Muscle of leg (tissue), 11 donors: ENCODE results near the gene RTN4RL2. TPM values are rescaled to one million over a fixed set of nuclear protein-coding genes. Genes with fewer than 3 reads are reported as not detected.

Experiments used
- DNase-seq: peaks from one replicate; pipeline ENCODE4 v3.0.0; 2013
- H3K27ac ChIP-seq: one replicate; pipeline ENCODE4 v1.5.1; 2013; ENCODE audit warnings: mild to moderate bottlenecking, low read length, control low read depth
- H3K27me3 ChIP-seq: one replicate; pipeline ENCODE4 v1.6.1; 2013; ENCODE audit warnings: low read length; ENCODE audit not compliant: control insufficient read depth, insufficient read depth
- H3K36me3 ChIP-seq: one replicate; pipeline ENCODE4 v1.6.1; 2013; ENCODE audit warnings: low read length; ENCODE audit not compliant: control insufficient read depth, insufficient read depth
- H3K4me1 ChIP-seq: one replicate; pipeline ENCODE4 v1.6.1; 2013; ENCODE audit warnings: low read length; ENCODE audit not compliant: control insufficient read depth, insufficient read depth
- H3K4me3 ChIP-seq: one replicate; pipeline ENCODE4 v1.5.1; 2013; ENCODE audit warnings: low read length, control low read depth
- H3K9me3 ChIP-seq: replicated peaks from 2 replicates; pipeline ENCODE4 v1.6.1; 2013; ENCODE audit warnings: low read depth, low read length; ENCODE audit not compliant: control insufficient read depth
- WGBS: methylation state at CpG from one replicate; pipeline ENCODE4 v1.1.5; 2013; ENCODE audit warnings: missing lambda C conversion rate; ENCODE audit not compliant: insufficient coverage; 5-methylcytosine and 5-hydroxymethylcytosine counted together
- polyA plus RNA-seq, 8 donors: library from polyadenylated mRNA; unstranded; fragments of 120-200 nt; gene quantifications; one replicate each; pipeline versions ENCODE4 v1.2.1 to v1.2.3, GENCODE V29; 2013; ENCODE audit warnings: inconsistent platforms in 1 of 8, low replicate concordance in 1 of 8; ENCODE audit not compliant: insufficient read length in 8 of 8, insufficient read depth in 1 of 8
- total RNA-seq: library from RNA; stranded (reverse); fragments of 120-200 nt; gene quantifications from one replicate; pipeline ENCODE4 v1.2.4, GENCODE V29; 2013

The RTN4RL2 gene
- total and polyA plus RNA-seq, 9 donors, result 2.0 to 27.2 (median 16.7) TPM

GRCh38 chr11:57512646-57513451 lies 52.5 kb downstream of the RTN4RL2 start:
- DNase-seq, result no peak
- 65% methylated on average over 4 of the region's 12 CpGs for WGBS
- Histone ChIP-seq H3K27me3 (no peaks in the 10 kb centered on the region), H3K27ac (no peak overlapping the region), H3K4me1 (peaks cover 25% of the 10 kb centered on the region), H3K36me3 (no peaks in the 10 kb centered on the region), H3K4me3 (no peak overlapping the region), H3K9me3 (no peaks in the 10 kb centered on the region)

- Histone ChIP-seq H3K4me3 (no peak overlapping the region), H3K27me3 (no peaks in the 10 kb centered on the region), H3K4me1 (peaks cover 25% of the 10 kb centered on the region), H3K27ac (no peak overlapping the region), H3K36me3 (no peaks in the 10 kb centered on the region), H3K9me3 (no peaks in the 10 kb centered on the region)
- DNase-seq, result no peak
- WGBS, result no CpG with 5 or more reads among the region's 1 CpG
Observed at GRCh38 chr11:57513452-57513795, 53.1 kb downstream of the RTN4RL2 start.

- peak overlapping the region; percentile 67 for H3K4me3 ChIP-seq
- H3K27me3 ChIP-seq, result no peaks in the 10 kb centered on the region
- DNase-seq, result peak; percentile 39
- H3K36me3 ChIP-seq, result no peaks in the 10 kb centered on the region
- H3K9me3 ChIP-seq, result no peaks in the 10 kb centered on the region
- H3K4me1 ChIP-seq, result peaks cover 25% of the 10 kb centered on the region
- 9% methylated on average over 35 of the region's 35 CpGs for WGBS
- peak overlapping the region; percentile 69 for H3K27ac ChIP-seq
Observed at GRCh38 chr11:57513911-57514537, 53.7 kb downstream of the RTN4RL2 start.

- Histone ChIP-seq H3K27ac (peak overlapping the region; percentile 69), H3K4me3 (peak overlapping the region; percentile 67), H3K4me1 (peaks cover 25% of the 10 kb centered on the region), H3K9me3 (no peaks in the 10 kb centered on the region), H3K27me3 (no peaks in the 10 kb centered on the region), H3K36me3 (no peaks in the 10 kb centered on the region)
- DNase-seq, result peak; percentile 44
- under 1% methylated on average over 50 of the region's 57 CpGs for WGBS
Observed at GRCh38 chr11:57514538-57515331, 54.4 kb downstream of the RTN4RL2 start.

GRCh38 chr11:57515332-57516060 lies 55.2 kb downstream of the RTN4RL2 start, which contains the start of gene SLC43A1:
SLC43A1 (minus strand) TSS chr11:57515702; CDS start chr11:57514111, 1,591 bp downstream.
- H3K9me3 ChIP-seq, result no peaks in the 10 kb centered on the region
- peak within 1 kb of the TSS; percentile 67 for H3K4me3 ChIP-seq
- peak within 1 kb of the TSS; percentile 69 for H3K27ac ChIP-seq
- peak; percentile 76 for DNase-seq
- no peaks in the 10 kb centered on the region for H3K36me3 ChIP-seq
- WGBS, result under 1% methylated on average over 57 of the region's 66 CpGs
- H3K27me3 ChIP-seq, result no peaks in the 10 kb centered on the region
- H3K4me1 ChIP-seq, result peaks cover 25% of the 10 kb centered on the region

- H3K27ac ChIP-seq, result no peak overlapping the region
- no peaks in the 10 kb centered on the region for H3K27me3 ChIP-seq
- peak overlapping the region; percentile 67 for H3K4me3 ChIP-seq
- WGBS, result 0% methylated on average over 1 of the region's 5 CpGs
- DNase-seq, result no peak
- no peaks in the 10 kb centered on the region for H3K9me3 ChIP-seq
- H3K4me1 ChIP-seq, result peaks cover 25% of the 10 kb centered on the region
- H3K36me3 ChIP-seq, result no peaks in the 10 kb centered on the region
Observed at GRCh38 chr11:57516061-57516443, 55.7 kb downstream of the RTN4RL2 start.

GRCh38 chr11:57521116-57521515 lies 60.8 kb downstream of the RTN4RL2 start:
- Histone ChIP-seq H3K4me3 (no peak overlapping the region), H3K36me3 (no peaks in the 10 kb centered on the region), H3K9me3 (no peaks in the 10 kb centered on the region), H3K27me3 (no peaks in the 10 kb centered on the region), H3K4me1 (peaks cover under 1% of the 10 kb centered on the region), H3K27ac (no peak overlapping the region)
- DNase-seq, result no peak
- WGBS, result no CpG with 5 or more reads among the region's 2 CpGs

- Histone ChIP-seq H3K27me3 (no peaks in the 10 kb centered on the region), H3K9me3 (no peaks in the 10 kb centered on the region), H3K4me3 (no peak overlapping the region), H3K36me3 (peaks cover under 1% of the 10 kb centered on the region), H3K4me1 (no peaks in the 10 kb centered on the region), H3K27ac (no peak overlapping the region)
- 100% methylated on average over 2 of the region's 4 CpGs for WGBS
- DNase-seq, result no peak
Observed at GRCh38 chr11:57523419-57523818, 63.1 kb downstream of the RTN4RL2 start.
